HEK293 (cell line): ENCODE data around the gene ARHGAP33.
A peak's percentile ranks its signal among the peaks of the same experiment; 100 is the strongest.

Experiments used
- CTCF ChIA-PET: fragments of 350-600 bp; formaldehyde crosslinking; extraction: SDS; loops from one replicate; lab custom pipeline; 2021; ENCODE audit warnings: antibody characterized with exemption; lab: Yijun Ruan, JAX
- POLR2A ChIA-PET: fragments of 300-600 bp; formaldehyde crosslinking; extraction: SDS; loops from one replicate; lab custom pipeline; 2020; ENCODE audit warnings: antibody characterized with exemption, inconsistent platforms; lab: Yijun Ruan, JAX
- H3K27ac ChIP-seq: fragments of 200-500 bp; sonication (Bioruptor generic); 2 replicates; pipeline ENCODE4 v1.5.1; 2014; ENCODE audit warnings: low read depth, low read length, control low read depth, inconsistent platforms; ENCODE audit errors: extremely low read depth
- H3K36me3 ChIP-seq, 2 experiments: fragments of 200-500 bp in 1 of 2; sonication (Bioruptor generic) in 1 of 2; 1 replicate in 1 of 2; 2 replicates in 1 of 2; pipeline ENCODE4 v1.5.1; 2014 to 2017; ENCODE audit warnings: inconsistent platforms in 2 of 2, low read length in 2 of 2; ENCODE audit not compliant: control insufficient read depth in 2 of 2, insufficient read depth in 1 of 2
- H3K4me1 ChIP-seq: fragments of 200-500 bp; sonication (Bioruptor generic); 2 replicates; pipeline ENCODE4 v1.5.1; 2014; ENCODE audit warnings: mild to moderate bottlenecking, low read length, inconsistent platforms; ENCODE audit not compliant: control insufficient read depth, insufficient read depth
- H3K4me3 ChIP-seq: 2 replicates; pipeline ENCODE4 v1.5.1; 2011; ENCODE audit warnings: low read depth, mild to moderate bottlenecking, control low read depth, low read length, moderate library complexity
- H3K9me3 ChIP-seq: fragments of 200-500 bp; sonication (Bioruptor generic); 2 replicates; pipeline ENCODE4 v1.5.1; 2014; ENCODE audit warnings: low read depth, low read length, inconsistent platforms; ENCODE audit not compliant: control insufficient read depth, insufficient read depth
- BCL11A ChIP-seq: fragments of 450-650 bp; formaldehyde crosslinking; IDR thresholded peaks from 2 replicates; pipeline ENCODE4 v1.5.1; 2016; ENCODE audit warnings: low read depth, missing biosample characterization, missing genetic modification characterization
- EGR2 ChIP-seq: fragments of 450-650 bp; formaldehyde crosslinking; IDR thresholded peaks from 2 replicates; pipeline ENCODE4 v1.5.1; 2016; ENCODE audit warnings: low read depth, missing biosample characterization, missing genetic modification characterization
- HIC1 ChIP-seq: fragments of 450-650 bp; formaldehyde crosslinking; IDR thresholded peaks from 2 replicates; pipeline ENCODE4 v1.5.1; 2016; ENCODE audit warnings: missing biosample characterization, missing genetic modification characterization
- MZF1 ChIP-seq: fragments of 450-650 bp; formaldehyde crosslinking; IDR thresholded peaks from 2 replicates; pipeline ENCODE4 v1.5.1; 2017; ENCODE audit warnings: missing biosample characterization, missing genetic modification characterization, borderline replicate concordance
- PRDM6 ChIP-seq: fragments of 450-650 bp; formaldehyde crosslinking; IDR thresholded peaks from 2 replicates; pipeline ENCODE4 v1.5.1; 2017; ENCODE audit warnings: missing biosample characterization, missing genetic modification characterization
- WT1 ChIP-seq: fragments of 450-650 bp; formaldehyde crosslinking; IDR thresholded peaks from 2 replicates; pipeline ENCODE4 v1.5.1; 2016; ENCODE audit warnings: missing biosample characterization, missing genetic modification characterization
- ZFP69B ChIP-seq: fragments of 450-650 bp; formaldehyde crosslinking; IDR thresholded peaks from 2 replicates; pipeline ENCODE4 v1.5.1; 2016; ENCODE audit warnings: missing biosample characterization, missing genetic modification characterization
- ZNF121 ChIP-seq: fragments of 450-650 bp; formaldehyde crosslinking; IDR thresholded peaks from 2 replicates; pipeline ENCODE4 v1.5.1; 2016; ENCODE audit warnings: missing biosample characterization, missing genetic modification characterization
- ZNF2 ChIP-seq: fragments of 450-650 bp; formaldehyde crosslinking; IDR thresholded peaks from 2 replicates; pipeline ENCODE4 v1.5.1; 2016; ENCODE audit warnings: missing biosample characterization, missing genetic modification characterization
- ZNF350 ChIP-seq: fragments of 450-650 bp; formaldehyde crosslinking; IDR thresholded peaks from 2 replicates; pipeline ENCODE4 v1.5.0; 2017; ENCODE audit warnings: missing biosample characterization, mild to moderate bottlenecking, missing genetic modification characterization
- ZNF514 ChIP-seq: fragments of 450-650 bp; formaldehyde crosslinking; IDR thresholded peaks from 2 replicates; pipeline ENCODE4 v1.5.1; 2016; ENCODE audit warnings: missing biosample characterization, missing genetic modification characterization
- ZNF621 ChIP-seq: fragments of 450-650 bp; formaldehyde crosslinking; IDR thresholded peaks from 2 replicates; pipeline ENCODE4 v1.5.1; 2017; ENCODE audit warnings: missing biosample characterization, missing genetic modification characterization
- ZNF664 ChIP-seq: fragments of 450-650 bp; formaldehyde crosslinking; IDR thresholded peaks from 2 replicates; pipeline ENCODE4 v1.5.1; 2016; ENCODE audit warnings: missing biosample characterization, missing genetic modification characterization
- ZNF692 ChIP-seq: fragments of 450-650 bp; formaldehyde crosslinking; IDR thresholded peaks from 2 replicates; pipeline ENCODE4 v1.5.1; 2016; ENCODE audit warnings: missing biosample characterization, missing genetic modification characterization
- ZNF76 ChIP-seq: fragments of 450-650 bp; formaldehyde crosslinking; IDR thresholded peaks from 2 replicates; pipeline ENCODE4; 2016; ENCODE audit warnings: low read depth, missing biosample characterization, missing genetic modification characterization, borderline replicate concordance
- ZSCAN30 ChIP-seq: fragments of 450-650 bp; IDR thresholded peaks from 2 replicates; pipeline ENCODE4 v1.5.1; 2018; ENCODE audit warnings: missing biosample characterization, mild to moderate bottlenecking, missing genetic modification characterization, moderate library complexity
- TF ChIP-seq, protein P1 (sequence below): fragments of 450-650 bp; formaldehyde crosslinking; IDR thresholded peaks from 2 replicates; pipeline ENCODE4 v1.5.1; 2017; ENCODE audit warnings: missing biosample characterization, missing genetic modification characterization
- TF ChIP-seq, protein P2 (sequence below): fragments of 450-650 bp; formaldehyde crosslinking; IDR thresholded peaks from 2 replicates; pipeline ENCODE4 v1.5.1; 2016; ENCODE audit warnings: missing biosample characterization, missing genetic modification characterization, low read depth
- TF ChIP-seq, protein P3 (sequence below): fragments of 450-650 bp; formaldehyde crosslinking; IDR thresholded peaks from 2 replicates; pipeline ENCODE4 v1.5.1; 2016; ENCODE audit warnings: missing biosample characterization, missing genetic modification characterization

The ARHGAP33 gene

GRCh38 chr19:35812220-35813042 is 37.1 kb downstream of the ARHGAP33 start, which contains the start of gene PRODH2:
PRODH2 (minus strand) TSS chr19:35812845; CDS start chr19:35812805, 40 bp downstream.
- H3K27ac ChIP-seq: no peak within 1 kb of the TSS
- H3K36me3 ChIP-seq: no peaks in the 10 kb centered on the region
- H3K4me3 ChIP-seq: no peak within 1 kb of the TSS
- H3K9me3 ChIP-seq: no peaks in the 10 kb centered on the region
- CTCF ChIA-PET: interaction anchor here (1.2 kb wide), 1 partner anchor 7 kb away, joined by 5 read pairs; no protein-coding TSS in a partner anchor
- POLR2A ChIA-PET: interaction anchor here (1.3 kb wide), 1 partner anchor 64 kb away, joined by 5 read pairs; the partner anchor contains the start of gene LIN37
- TF ChIP-seq ZNF621 (tag by site-specific recombination): no peak
- TF ChIP-seq HIC1 (tag by site-specific recombination): no peak
- no peak for TF ChIP-seq ZNF692 (tag by site-specific recombination)
- TF ChIP-seq, protein P1, sequence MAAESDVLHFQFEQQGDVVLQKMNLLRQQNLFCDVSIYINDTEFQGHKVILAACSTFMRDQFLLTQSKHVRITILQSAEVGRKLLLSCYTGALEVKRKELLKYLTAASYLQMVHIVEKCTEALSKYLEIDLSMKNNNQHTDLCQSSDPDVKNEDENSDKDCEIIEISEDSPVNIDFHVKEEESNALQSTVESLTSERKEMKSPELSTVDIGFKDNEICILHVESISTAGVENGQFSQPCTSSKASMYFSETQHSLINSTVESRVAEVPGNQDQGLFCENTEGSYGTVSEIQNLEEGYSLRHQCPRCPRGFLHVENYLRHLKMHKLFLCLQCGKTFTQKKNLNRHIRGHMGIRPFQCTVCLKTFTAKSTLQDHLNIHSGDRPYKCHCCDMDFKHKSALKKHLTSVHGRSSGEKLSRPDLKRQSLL: no peak
- TF ChIP-seq ZNF664 (tag by site-specific recombination): no peak
- no peak for TF ChIP-seq ZFP69B
- no peak for TF ChIP-seq ZNF514 (tag by site-specific recombination)
- no peak for TF ChIP-seq ZNF76
- no peak for TF ChIP-seq BCL11A (tag by site-specific recombination)
- no peak for TF ChIP-seq EGR2 (tag by site-specific recombination)
- no peak for TF ChIP-seq ZNF2 (tag by site-specific recombination)
- no peak for TF ChIP-seq PRDM6 (tag by site-specific recombination)
- H3K4me1 ChIP-seq: 0 out of 2 replicates have a peak, but pooled peaks cover 2% of the 10 kb centered on the region

GRCh38 chr19:35813043-35813890 is 37.9 kb downstream of the ARHGAP33 start:
- CTCF ChIA-PET: no interaction called here
- no peaks in the 10 kb centered on the region for H3K36me3 ChIP-seq
- TF ChIP-seq MZF1 (tag by site-specific recombination): no peak
- no peak for TF ChIP-seq ZNF514 (tag by site-specific recombination)
- TF ChIP-seq WT1 (tag by site-specific recombination): no peak
- no peak for TF ChIP-seq EGR2 (tag by site-specific recombination)
- TF ChIP-seq, protein P2, sequence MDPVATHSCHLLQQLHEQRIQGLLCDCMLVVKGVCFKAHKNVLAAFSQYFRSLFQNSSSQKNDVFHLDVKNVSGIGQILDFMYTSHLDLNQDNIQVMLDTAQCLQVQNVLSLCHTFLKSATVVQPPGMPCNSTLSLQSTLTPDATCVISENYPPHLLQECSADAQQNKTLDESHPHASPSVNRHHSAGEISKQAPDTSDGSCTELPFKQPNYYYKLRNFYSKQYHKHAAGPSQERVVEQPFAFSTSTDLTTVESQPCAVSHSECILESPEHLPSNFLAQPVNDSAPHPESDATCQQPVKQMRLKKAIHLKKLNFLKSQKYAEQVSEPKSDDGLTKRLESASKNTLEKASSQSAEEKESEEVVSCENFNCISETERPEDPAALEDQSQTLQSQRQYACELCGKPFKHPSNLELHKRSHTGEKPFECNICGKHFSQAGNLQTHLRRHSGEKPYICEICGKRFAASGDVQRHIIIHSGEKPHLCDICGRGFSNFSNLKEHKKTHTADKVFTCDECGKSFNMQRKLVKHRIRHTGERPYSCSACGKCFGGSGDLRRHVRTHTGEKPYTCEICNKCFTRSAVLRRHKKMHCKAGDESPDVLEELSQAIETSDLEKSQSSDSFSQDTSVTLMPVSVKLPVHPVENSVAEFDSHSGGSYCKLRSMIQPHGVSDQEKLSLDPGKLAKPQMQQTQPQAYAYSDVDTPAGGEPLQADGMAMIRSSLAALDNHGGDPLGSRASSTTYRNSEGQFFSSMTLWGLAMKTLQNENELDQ: no peak
- TF ChIP-seq ZSCAN30 (tag by site-specific recombination): no peak
- TF ChIP-seq ZNF121 (tag by site-specific recombination): 0 out of 2 replicates have a peak, but pooled peaks have one; percentile 14
- TF ChIP-seq, protein P3, sequence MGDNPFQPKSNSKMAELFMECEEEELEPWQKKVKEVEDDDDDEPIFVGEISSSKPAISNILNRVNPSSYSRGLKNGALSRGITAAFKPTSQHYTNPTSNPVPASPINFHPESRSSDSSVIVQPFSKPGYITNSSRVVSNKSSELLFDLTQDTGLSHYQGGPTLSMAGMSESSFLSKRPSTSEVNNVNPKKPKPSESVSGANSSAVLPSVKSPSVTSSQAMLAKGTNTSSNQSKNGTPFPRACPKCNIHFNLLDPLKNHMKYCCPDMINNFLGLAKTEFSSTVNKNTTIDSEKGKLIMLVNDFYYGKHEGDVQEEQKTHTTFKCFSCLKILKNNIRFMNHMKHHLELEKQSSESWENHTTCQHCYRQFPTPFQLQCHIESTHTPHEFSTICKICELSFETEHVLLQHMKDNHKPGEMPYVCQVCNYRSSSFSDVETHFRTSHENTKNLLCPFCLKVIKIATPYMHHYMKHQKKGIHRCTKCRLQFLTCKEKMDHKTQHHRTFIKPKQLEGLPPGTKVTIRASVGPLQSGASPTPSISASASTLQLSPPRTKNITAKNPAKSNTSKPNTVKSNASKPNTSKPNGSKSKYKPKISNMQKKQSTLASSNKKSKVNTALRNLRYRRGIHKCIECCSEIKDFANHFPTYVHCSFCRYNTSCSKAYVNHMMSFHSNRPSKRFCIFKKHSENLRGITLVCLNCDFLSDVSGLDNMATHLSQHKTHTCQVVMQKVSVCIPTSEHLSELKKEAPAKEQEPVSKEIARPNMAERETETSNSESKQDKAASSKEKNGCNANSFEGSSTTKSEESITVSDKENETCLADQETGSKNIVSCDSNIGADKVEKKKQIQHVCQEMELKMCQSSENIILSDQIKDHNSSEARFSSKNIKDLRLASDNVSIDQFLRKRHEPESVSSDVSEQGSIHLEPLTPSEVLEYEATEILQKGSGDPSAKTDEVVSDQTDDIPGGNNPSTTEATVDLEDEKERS (tag by site-specific recombination): peak; percentile 81; the same call in 1 of the 2 replicates
- TF ChIP-seq ZNF350 (tag by site-specific recombination): no peak

More at GRCh38 chr19:35813043-35813890, 37.9 kb downstream of the ARHGAP33 start:
- no peak overlapping the region for H3K27ac ChIP-seq
- no peak overlapping the region for H3K4me3 ChIP-seq
- H3K9me3 ChIP-seq: no peaks in the 10 kb centered on the region
- POLR2A ChIA-PET: no interaction called here
- 0 out of 2 replicates have a peak, but pooled peaks cover 2% of the 10 kb centered on the region for H3K4me1 ChIP-seq
